Measurements from ENCODE around the gene TEX51. TPM values are rescaled to one million over a fixed set of nuclear protein-coding genes. Genes with fewer than 3 reads are reported as not detected.

Gene TEX51
- total and polyA plus RNA-seq, 8 donors, result not detected

- no peaks in the 10 kb centered on the region for H3K4me1 ChIP-seq
- H3K36me3 ChIP-seq, result no peaks in the 10 kb centered on the region
- H3K4me3 ChIP-seq, result no peak overlapping the region
- H3K27me3 ChIP-seq, result no peaks in the 10 kb centered on the region
- H3K9me3 ChIP-seq, result no peaks in the 10 kb centered on the region
- FAIRE-seq, result no peak
- DNase-seq, result no peak
- no peak overlapping the region for H3K27ac ChIP-seq
- WGBS, 2 donors, result 82 to 92% methylated on average over 12 of the region's 12 CpGs
- TF ChIP-seq CTCF (IDR thresholded peaks at IDR 0.05), result no peak
- ATAC-seq, result no peak
- intact Hi-C loops (cut with DNase I), result no loop called here
These were observed 19.1 kb upstream of the TEX51 start for GRCh38 chr2:126879348-126880298.

GRCh38 chr2:126880324-126880723, 18.4 kb upstream of the TEX51 start:
- DNase-seq, result no peak
- H3K27me3 ChIP-seq, result no peaks in the 10 kb centered on the region
- WGBS, 2 donors, result 71% methylated on average over 7 of the region's 7 CpGs
- no peak for FAIRE-seq
- no peak overlapping the region for H3K27ac ChIP-seq
- intact Hi-C loops (cut with DNase I), result no loop called here
- ATAC-seq, result no peak
- no peaks in the 10 kb centered on the region for H3K9me3 ChIP-seq
- no peaks in the 10 kb centered on the region for H3K4me1 ChIP-seq
- no peaks in the 10 kb centered on the region for H3K36me3 ChIP-seq
- no peak for TF ChIP-seq CTCF (IDR thresholded peaks at IDR 0.05)
- H3K4me3 ChIP-seq, result no peak overlapping the region

- no peak for FAIRE-seq
- Histone ChIP-seq H3K4me1 (no peaks in the 10 kb centered on the region), H3K27ac (no peak overlapping the region), H3K36me3 (no peaks in the 10 kb centered on the region), H3K27me3 (no peaks in the 10 kb centered on the region), H3K9me3 (no peaks in the 10 kb centered on the region), H3K4me3 (no peak overlapping the region)
- no peak for DNase-seq
- no peak for TF ChIP-seq CTCF (IDR thresholded peaks at IDR 0.05)
- 53 to 55% methylated on average over 4 of the region's 4 CpGs for WGBS, 2 donors
- ATAC-seq, result no peak
- intact Hi-C loops (cut with DNase I), result no loop called here
These were observed 17.9 kb upstream of the TEX51 start for GRCh38 chr2:126880817-126881216.

- no peak for FAIRE-seq
- intact Hi-C loops (cut with DNase I), result no loop called here
- Histone ChIP-seq H3K9me3 (no peaks in the 10 kb centered on the region), H3K4me1 (no peaks in the 10 kb centered on the region), H3K27me3 (no peaks in the 10 kb centered on the region), H3K4me3 (no peak overlapping the region), H3K27ac (no peak overlapping the region), H3K36me3 (no peaks in the 10 kb centered on the region)
- ATAC-seq, result no peak
- WGBS, 2 donors, result 53 to 65% methylated on average over 9 of the region's 9 CpGs
- no peak for TF ChIP-seq CTCF (IDR thresholded peaks at IDR 0.05)
- no peak for DNase-seq
These were observed 17.1 kb upstream of the TEX51 start for GRCh38 chr2:126881591-126881990.

DNA sequence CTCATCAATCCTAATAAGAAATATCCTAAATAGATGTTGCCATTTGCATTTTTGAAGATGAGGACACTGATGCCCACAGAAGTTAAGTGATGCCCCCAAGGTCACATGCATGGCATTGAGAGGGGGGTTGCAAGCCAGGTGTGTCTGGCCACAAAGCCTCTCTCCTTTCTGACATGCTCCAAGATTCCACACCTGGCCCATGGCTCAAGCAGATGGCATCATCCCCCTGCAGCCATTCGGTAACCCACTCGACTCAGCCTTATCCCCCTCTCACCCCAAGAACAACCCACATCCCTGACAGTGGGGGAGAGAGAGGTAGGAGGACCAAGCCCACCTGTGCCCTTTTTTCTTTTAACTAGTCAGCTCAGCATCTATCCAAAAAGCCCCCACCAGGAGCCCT, 16.5 kb upstream of the TEX51 start:
- no peak overlapping the region for H3K4me3 ChIP-seq
- H3K4me1 ChIP-seq, result no peaks in the 10 kb centered on the region
- H3K9me3 ChIP-seq, result no peaks in the 10 kb centered on the region
- H3K36me3 ChIP-seq, result no peaks in the 10 kb centered on the region
- no peak for FAIRE-seq
- 30 to 31% methylated on average over 2 of the region's 2 CpGs for WGBS, 2 donors
- intact Hi-C loops (cut with DNase I), result no loop called here
- no peaks in the 10 kb centered on the region for H3K27me3 ChIP-seq
- no peak overlapping the region for H3K27ac ChIP-seq
- no peak for TF ChIP-seq CTCF (IDR thresholded peaks at IDR 0.05)
- no peak for ATAC-seq
- no peak for DNase-seq

Measured in pancreas (tissue), 10 donors.